Uterus (tissue), 4 donors: ENCODE data around the gene GJA1. TPM values are rescaled to one million over a fixed set of nuclear protein-coding genes. Genes with fewer than 3 reads are reported as not detected.

Experiments
- DNase-seq, 2 donors: peaks; one replicate each; pipeline ENCODE4 v3.0.0-alpha.2; 2019 to 2020
- H3K27ac ChIP-seq, 2 donors: fragments of 200-600 bp; sonication (generic); 1 replicate in 1 of 2; 2 replicates in 1 of 2; pipeline ENCODE4 v1.5.1; 2016 to 2018
- H3K27me3 ChIP-seq, 2 donors: fragments of 200-600 bp; sonication (generic); one replicate each; pipeline ENCODE4 v1.5.1; 2018 to 2019; ENCODE audit warnings: control low read depth in 1 of 2
- H3K36me3 ChIP-seq, 2 donors: fragments of 200-600 bp; sonication (generic); one replicate each; pipeline ENCODE4 v1.5.1; 2019; ENCODE audit warnings: control low read depth in 1 of 2
- H3K4me1 ChIP-seq, 2 donors: fragments of 200-600 bp; sonication (generic); one replicate each; pipeline ENCODE4 v1.5.1; 2018 to 2019; ENCODE audit warnings: control low read depth in 1 of 2
- H3K4me3 ChIP-seq, 2 donors: fragments of 200-600 bp; sonication (generic); 1 replicate in 1 of 2; 2 replicates in 1 of 2; pipeline ENCODE4 v1.5.1; 2018 to 2019; ENCODE audit warnings: mild to moderate bottlenecking in 1 of 2
- H3K9me3 ChIP-seq, 2 donors: fragments of 200-600 bp; sonication (generic); one replicate each; pipeline ENCODE4 v1.5.1; 2019; ENCODE audit warnings: control low read depth in 1 of 2
- CTCF ChIP-seq, 4 experiments: fragments of 200-600 bp in 2 of 4; fragments of 450-650 bp in 2 of 4; sonication (generic) in 2 of 4; IDR thresholded peaks; one replicate each; pipeline ENCODE4 v1.5.1; 2016 to 2019; ENCODE audit warnings: antibody characterized with exemption in 4 of 4, mild to moderate bottlenecking in 2 of 4, moderate library complexity in 1 of 4
- POLR2A ChIP-seq, 2 donors: fragments of 450-650 bp; IDR thresholded peaks; one replicate each; pipeline ENCODE4 v1.6.1; 2016; ENCODE audit warnings: antibody characterized with exemption in 2 of 2, mild to moderate bottlenecking in 1 of 2, moderate library complexity in 1 of 2
- intact Hi-C: fragments of 100-400 bp; cut with DNase I; formaldehyde crosslinking; loops from one replicate; pipeline ENCODE4 v1.15.1; 2023; ENCODE audit warnings: low total_unique reads
- total RNA-seq, 4 donors: library from RNA; depleted of rRNA in 3 of 4; stranded (reverse); fragments of >200 nt in 3 of 4; gene quantifications; one replicate each; pipeline versions ENCODE4 v1.1.0 to v1.2.4, GENCODE V29; 2014 to 2023
- donor health status: DM: yes; HTN: yes; CAD: no.

GJA1 gene
- total RNA-seq, 4 donors from 2014 or later: 41.5 to 260 (median 54.3) TPM

- TF ChIP-seq CTCF (IDR thresholded peaks at IDR 0.05) (no peak), POLR2A (IDR thresholded peaks at IDR 0.05) (no peak)
- Histone ChIP-seq H3K36me3 (no peaks in the 10 kb centered on the region), H3K4me3 (no peak overlapping the region), H3K27me3 (no peaks in the 10 kb centered on the region), H3K4me1 (no peaks in the 10 kb centered on the region), H3K27ac (no peak overlapping the region), H3K9me3 (no peaks in the 10 kb centered on the region)
- DNase-seq: no peak
- intact Hi-C loops: no loop called here
Measured at GRCh38 chr6:121398127-121398526, 37.3 kb upstream of the GJA1 start.

GRCh38 chr6:121399966-121400365 lies 35.5 kb upstream of the GJA1 start:
- TF ChIP-seq CTCF (IDR thresholded peaks at IDR 0.05) (no peak), POLR2A (IDR thresholded peaks at IDR 0.05) (no peak)
- Histone ChIP-seq H3K27ac (no peak overlapping the region), H3K4me1 (no peaks in the 10 kb centered on the region), H3K36me3 (no peaks in the 10 kb centered on the region), H3K4me3 (no peak overlapping the region), H3K27me3 (no peaks in the 10 kb centered on the region), H3K9me3 (no peaks in the 10 kb centered on the region)
- intact Hi-C loops: no loop called here
- DNase-seq: no peak

- no peaks in the 10 kb centered on the region for H3K9me3 ChIP-seq
- H3K27me3 ChIP-seq: no peaks in the 10 kb centered on the region
- no peaks in the 10 kb centered on the region for H3K4me1 ChIP-seq
- H3K36me3 ChIP-seq: no peaks in the 10 kb centered on the region
- H3K4me3 ChIP-seq: no peak overlapping the region
- no peak overlapping the region for H3K27ac ChIP-seq
- intact Hi-C loops: no loop called here
- TF ChIP-seq CTCF (IDR thresholded peaks at IDR 0.05) (no peak), POLR2A (IDR thresholded peaks at IDR 0.05) (no peak)
- DNase-seq: no peak
Measured at GRCh38 chr6:121403964-121404363, 31.5 kb upstream of the GJA1 start.

- Histone ChIP-seq H3K9me3 (no peaks in the 10 kb centered on the region), H3K4me3 (no peak overlapping the region), H3K27me3 (no peaks in the 10 kb centered on the region), H3K4me1 (no peaks in the 10 kb centered on the region), H3K36me3 (no peaks in the 10 kb centered on the region), H3K27ac (no peak overlapping the region)
- intact Hi-C loops: no loop called here
- no peak for DNase-seq
- TF ChIP-seq CTCF (IDR thresholded peaks at IDR 0.05): no peak
- TF ChIP-seq POLR2A (IDR thresholded peaks at IDR 0.05): no peak
Measured at GRCh38 chr6:121405306-121405705, 30.1 kb upstream of the GJA1 start.

GRCh38 chr6:121408321-121408720 lies 27.1 kb upstream of the GJA1 start:
- Histone ChIP-seq H3K4me3 (no peak overlapping the region), H3K4me1 (no peaks in the 10 kb centered on the region), H3K9me3 (no peaks in the 10 kb centered on the region), H3K27me3 (no peaks in the 10 kb centered on the region), H3K27ac (no peak overlapping the region), H3K36me3 (no peaks in the 10 kb centered on the region)
- TF ChIP-seq CTCF (IDR thresholded peaks at IDR 0.05): no peak
- TF ChIP-seq POLR2A (IDR thresholded peaks at IDR 0.05): no peak
- no peak for DNase-seq
- intact Hi-C loops: no loop called here
